SK-N-MC (cell line): ENCODE results near the gene SOX6.

Experiments used
- DNase-seq: peaks from one replicate; pipeline ENCODE4 v3.0.0-alpha.2; 2011; ENCODE audit warnings: low read depth, low spot score
- H3K27ac ChIP-seq: fragments of 200-600 bp; sonication (generic); 2 replicates; pipeline ENCODE4 v1.5.1; 2016; ENCODE audit warnings: mixed run types
- H3K36me3 ChIP-seq: fragments of 200-600 bp; sonication (generic); 2 replicates; pipeline ENCODE4 v1.6.1; 2017; ENCODE audit warnings: antibody characterized with exemption, low read length, mixed read lengths; ENCODE audit not compliant: insufficient read depth
- H3K4me3 ChIP-seq: fragments of 200-600 bp; sonication (generic); 2 replicates; pipeline ENCODE4 v1.5.1; 2016
- H3K9ac ChIP-seq: fragments of 200-600 bp; sonication (generic); 2 replicates; pipeline ENCODE4 v1.8.0; 2017; ENCODE audit warnings: mixed run types, mixed read lengths; ENCODE audit not compliant: insufficient read length
- H3K9me3 ChIP-seq: fragments of 200-600 bp; sonication (generic); 2 replicates; pipeline ENCODE4 v1.6.1; 2017; ENCODE audit warnings: low read depth, mild to moderate bottlenecking, antibody characterized with exemption, low read length, moderate library complexity, mixed read lengths
- EZH2 ChIP-seq: fragments of 200-600 bp; sonication (generic); IDR thresholded peaks from one replicate; pipeline ENCODE4 v1.6.1; 2017; ENCODE audit warnings: antibody characterized with exemption
- FOXP2 ChIP-seq: optimal IDR thresholded peaks from 2 replicates; pipeline ENCODE3; 2011; ENCODE audit warnings: mild to moderate bottlenecking, moderate library complexity; ENCODE audit not compliant: insufficient read depth; ENCODE audit errors: extremely low read length, control extremely low read depth
- POLR2AphosphoS5 ChIP-seq: IDR thresholded peaks from 2 replicates; pipeline ENCODE4 v1.6.1; 2012; ENCODE audit warnings: mild to moderate bottlenecking, low read depth, low read length, borderline replicate concordance

The SOX6 gene

DNA sequence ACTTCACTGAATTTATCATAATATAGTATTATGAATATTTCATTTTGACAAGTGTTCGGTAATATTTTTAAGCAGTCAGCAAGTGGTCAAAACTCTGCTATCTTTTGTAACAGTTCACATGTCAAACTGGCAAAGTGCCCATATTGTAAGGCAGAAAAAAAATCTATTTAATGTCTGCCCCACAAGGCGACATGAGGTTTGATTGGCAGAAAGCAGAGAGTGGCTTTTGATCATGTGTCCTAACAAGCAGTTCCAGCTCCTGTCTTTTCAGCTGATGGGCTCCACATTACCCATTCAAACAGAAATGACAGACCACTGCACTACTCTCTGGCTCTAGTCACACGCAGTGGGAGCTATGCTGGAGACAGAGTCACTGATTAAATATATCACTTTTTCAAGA lies 59.0 kb downstream of the SOX6 start:
- Histone ChIP-seq H3K27ac (peak overlapping the region; percentile 90; the same call in 1 of the 2 replicates), H3K36me3 (no peaks in the 10 kb centered on the region), H3K9ac (peak overlapping the region; percentile 13), H3K9me3 (no peaks in the 10 kb centered on the region), H3K4me3 (peak overlapping the region; percentile 30)
- no peak for DNase-seq
- TF ChIP-seq EZH2, result no peak
- TF ChIP-seq POLR2AphosphoS5, result no peak
- no peak for TF ChIP-seq FOXP2

DNA sequence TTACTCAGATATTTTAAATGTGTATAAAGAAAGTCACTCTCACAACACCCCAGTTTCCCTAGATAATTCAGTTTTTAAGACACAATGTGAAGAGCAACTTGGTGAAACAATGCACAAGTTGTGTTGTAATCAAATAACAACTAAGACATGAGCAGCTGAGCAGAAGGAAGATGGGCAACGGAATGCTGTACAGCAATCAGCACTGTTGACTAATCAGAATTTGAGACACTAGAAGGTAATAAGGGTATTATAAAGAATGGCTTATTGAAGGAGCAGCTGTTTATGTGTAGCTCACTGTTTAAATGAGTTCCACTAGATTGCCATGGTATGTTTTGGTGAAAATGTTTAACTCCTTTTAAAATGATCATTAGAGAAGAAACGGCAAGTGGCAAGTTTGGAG lies 60.1 kb downstream of the SOX6 start:
- Histone ChIP-seq H3K27ac (peak overlapping the region; percentile 90), H3K4me3 (peak overlapping the region; percentile 35; the same call in 1 of the 2 replicates), H3K9me3 (no peaks in the 10 kb centered on the region), H3K36me3 (peaks cover 8% of the 10 kb centered on the region), H3K9ac (peak overlapping the region; percentile 18)
- DNase-seq, result no peak
- no peak for TF ChIP-seq FOXP2
- no peak for TF ChIP-seq POLR2AphosphoS5
- TF ChIP-seq EZH2, result no peak

GRCh38 chr11:16295592-16295991 lies 60.8 kb downstream of the SOX6 start:
- Histone ChIP-seq H3K9me3 (no peaks in the 10 kb centered on the region), H3K36me3 (peaks cover 10% of the 10 kb centered on the region), H3K9ac (no peak overlapping the region), H3K27ac (peak overlapping the region; percentile 90), H3K4me3 (peak overlapping the region; percentile 35; the same call in 1 of the 2 replicates)
- no peak for TF ChIP-seq FOXP2
- TF ChIP-seq EZH2, result no peak
- TF ChIP-seq POLR2AphosphoS5, result peak; percentile 60; the same call in 1 of the 2 replicates
- DNase-seq, result peak; percentile 78

- no peak for DNase-seq
- Histone ChIP-seq H3K36me3 (peaks cover 14% of the 10 kb centered on the region), H3K4me3 (no peak overlapping the region), H3K9ac (no peak overlapping the region), H3K9me3 (no peaks in the 10 kb centered on the region), H3K27ac (peak overlapping the region; percentile 90)
- TF ChIP-seq EZH2, result no peak
- no peak for TF ChIP-seq POLR2AphosphoS5
- no peak for TF ChIP-seq FOXP2
Observed at GRCh38 chr11:16293204-16293681, 63.1 kb downstream of the SOX6 start.

- no peak overlapping the region for H3K9ac ChIP-seq
- no peak for TF ChIP-seq EZH2
- TF ChIP-seq FOXP2, result no peak
- no peak for TF ChIP-seq POLR2AphosphoS5
- no peak overlapping the region for H3K4me3 ChIP-seq
- H3K36me3 ChIP-seq, result peaks cover 14% of the 10 kb centered on the region
- H3K27ac ChIP-seq, result peak overlapping the region; percentile 90
- H3K9me3 ChIP-seq, result no peaks in the 10 kb centered on the region
- DNase-seq, result no peak
Observed at GRCh38 chr11:16292167-16292859, 64.0 kb downstream of the SOX6 start.

DNA sequence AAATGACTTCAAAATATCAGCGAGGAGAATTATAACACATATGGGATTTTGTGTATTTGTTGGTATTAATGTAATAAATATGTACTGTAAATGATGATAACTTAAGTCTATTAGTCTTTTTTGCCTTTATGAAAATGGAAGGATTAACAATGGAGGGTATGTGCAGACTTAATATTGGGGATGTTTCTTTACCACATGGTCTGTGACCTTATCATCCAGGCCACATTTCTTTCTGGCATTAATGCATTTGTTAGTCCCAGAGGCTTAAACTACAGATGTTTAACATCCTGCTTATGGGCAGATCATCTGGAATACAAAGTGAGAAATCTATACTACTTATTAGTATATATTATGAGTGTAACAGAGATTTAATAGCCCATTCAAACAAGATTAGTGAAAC lies 64.6 kb downstream of the SOX6 start:
- H3K4me3 ChIP-seq, result no peak overlapping the region
- peak overlapping the region; percentile 90; the same call in 1 of the 2 replicates for H3K27ac ChIP-seq
- TF ChIP-seq EZH2 (no peak), FOXP2 (no peak), POLR2AphosphoS5 (no peak)
- peaks cover 14% of the 10 kb centered on the region for H3K36me3 ChIP-seq
- H3K9ac ChIP-seq, result no peak overlapping the region
- H3K9me3 ChIP-seq, result no peaks in the 10 kb centered on the region
- DNase-seq, result no peak

DNA sequence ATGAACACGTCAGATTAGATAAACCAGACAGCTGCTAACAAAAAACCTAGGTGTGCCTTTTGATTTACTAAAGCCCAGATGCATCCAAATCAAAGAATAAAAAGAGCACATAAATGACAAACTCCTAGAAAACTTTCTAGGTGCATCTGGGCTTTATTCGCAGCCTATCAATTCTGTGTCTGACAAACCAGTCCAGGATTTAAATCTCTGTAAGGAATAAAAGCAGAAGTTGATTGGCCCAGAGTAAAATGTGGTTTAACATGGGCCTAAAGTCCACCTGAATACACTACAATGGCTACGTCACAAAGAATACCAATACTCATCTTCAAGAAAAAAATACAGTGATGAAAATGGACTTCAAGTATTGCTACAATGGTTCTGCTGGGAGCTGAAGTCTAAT lies 66.8 kb downstream of the SOX6 start:
- Histone ChIP-seq H3K9me3 (no peaks in the 10 kb centered on the region), H3K9ac (no peak overlapping the region), H3K27ac (no peak overlapping the region), H3K36me3 (peaks cover 14% of the 10 kb centered on the region), H3K4me3 (no peak overlapping the region)
- no peak for TF ChIP-seq FOXP2
- no peak for TF ChIP-seq POLR2AphosphoS5
- TF ChIP-seq EZH2, result no peak
- DNase-seq, result no peak

DNA sequence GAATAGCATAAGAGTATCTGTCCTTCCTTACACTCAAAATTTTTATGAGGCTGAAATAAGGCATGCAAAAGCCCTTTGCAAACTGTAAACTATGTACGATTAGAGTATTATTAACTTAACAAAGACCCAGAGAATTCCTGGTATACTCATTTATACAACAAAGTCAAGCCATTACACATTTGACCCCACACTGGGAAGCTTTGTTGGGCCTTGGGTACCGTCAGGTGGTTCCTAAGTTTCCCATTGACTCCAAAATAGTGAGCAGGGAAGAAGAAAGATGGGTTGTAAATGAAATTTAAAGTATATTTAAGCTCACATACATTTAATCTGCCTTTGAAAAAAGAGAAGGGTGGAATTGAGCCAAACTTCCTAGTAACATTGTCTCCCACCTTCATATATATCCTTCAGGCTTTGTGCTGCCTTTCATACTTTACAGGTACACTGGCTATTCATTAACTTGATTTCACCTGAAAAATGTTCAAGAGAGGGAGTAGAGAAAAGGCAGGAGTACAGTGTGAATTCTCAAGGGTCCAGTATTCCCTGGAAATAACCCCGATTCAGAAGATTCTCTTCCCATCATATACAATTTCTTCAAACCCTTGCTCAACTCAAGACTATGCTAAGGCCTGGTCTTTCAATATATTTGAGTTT lies 68.6 kb downstream of the SOX6 start:
- no peak overlapping the region for H3K9ac ChIP-seq
- TF ChIP-seq FOXP2, result no peak
- no peak for TF ChIP-seq POLR2AphosphoS5
- no peak for TF ChIP-seq EZH2
- no peaks in the 10 kb centered on the region for H3K9me3 ChIP-seq

GRCh38 chr11:16286095-16286494 lies 70.3 kb downstream of the SOX6 start:
- Histone ChIP-seq H3K9me3 (no peaks in the 10 kb centered on the region), H3K4me3 (no peak overlapping the region), H3K9ac (no peak overlapping the region), H3K27ac (no peak overlapping the region), H3K36me3 (peaks cover 12% of the 10 kb centered on the region; the same call in 1 of the 2 replicates)
- DNase-seq, result no peak
- no peak for TF ChIP-seq EZH2
- TF ChIP-seq FOXP2, result no peak
- no peak for TF ChIP-seq POLR2AphosphoS5

More for the DNA sequence above, 68.6 kb downstream of the SOX6 start:
- no peak for DNase-seq
- peaks cover 14% of the 10 kb centered on the region for H3K36me3 ChIP-seq
- H3K4me3 ChIP-seq, result no peak overlapping the region
- no peak overlapping the region for H3K27ac ChIP-seq
